Colon (tissue), 2 donors: Measurements from ENCODE around the gene CDH4.

Source experiments
- FAIRE-seq: peaks from 2 replicates; lab custom pipeline; 2012; peaks lifted over from hg19 to GRCh38; lab: Jason Lieb, UNC
- donor health status: control.
- donor health status: control.

The CDH4 gene

DNA sequence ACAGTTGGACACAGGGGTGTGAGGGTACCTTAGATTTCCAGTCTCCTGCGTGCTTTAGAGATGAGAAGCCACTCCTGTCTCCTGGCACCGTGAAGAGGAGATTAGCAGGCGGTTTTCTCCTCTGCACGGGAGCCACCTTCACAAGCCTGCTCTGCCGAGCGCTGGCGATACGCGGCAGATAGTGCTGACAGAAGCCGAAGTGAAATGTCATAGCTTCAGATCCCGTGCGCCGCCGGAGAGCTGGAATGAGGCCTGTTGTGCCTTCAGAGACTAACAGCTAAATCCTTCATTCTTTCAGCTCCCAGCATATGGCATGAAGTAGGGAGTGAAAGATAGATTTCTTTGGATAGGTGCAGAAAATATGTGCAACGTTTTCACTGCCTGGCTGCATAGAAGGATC, 442.6 kb downstream of the CDH4 start:
- no peak for FAIRE-seq

GRCh38 chr20:61695741-61696140, 443.7 kb downstream of the CDH4 start:
- FAIRE-seq, result no peak

DNA sequence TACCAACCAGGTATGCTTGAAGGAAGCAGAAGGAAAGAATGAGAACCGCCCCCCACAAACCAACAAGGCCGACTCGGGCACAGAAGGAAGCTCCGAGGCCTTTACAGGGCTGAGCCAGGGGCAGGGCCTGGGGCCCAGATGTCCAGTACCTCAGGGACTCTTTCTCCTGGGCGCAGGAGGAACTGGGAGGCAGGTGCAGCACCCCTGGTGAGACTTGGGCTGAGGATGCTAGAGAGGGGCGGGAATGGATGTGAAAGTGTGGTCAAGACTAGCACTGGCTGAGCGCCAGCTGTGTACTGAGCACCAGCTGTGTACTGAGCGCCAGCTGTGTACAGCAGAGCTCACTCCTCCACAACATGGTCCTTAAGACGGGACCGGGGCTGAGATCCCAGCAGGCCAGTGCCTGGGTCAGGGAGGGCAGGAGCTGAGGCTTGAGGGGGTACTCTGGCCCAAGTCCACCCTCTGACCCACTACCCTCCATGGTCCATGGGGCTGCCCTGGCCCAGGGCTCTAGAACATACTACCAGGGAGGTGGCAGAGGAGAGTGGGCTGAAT, 444.2 kb downstream of the CDH4 start:
- no peak for FAIRE-seq

DNA sequence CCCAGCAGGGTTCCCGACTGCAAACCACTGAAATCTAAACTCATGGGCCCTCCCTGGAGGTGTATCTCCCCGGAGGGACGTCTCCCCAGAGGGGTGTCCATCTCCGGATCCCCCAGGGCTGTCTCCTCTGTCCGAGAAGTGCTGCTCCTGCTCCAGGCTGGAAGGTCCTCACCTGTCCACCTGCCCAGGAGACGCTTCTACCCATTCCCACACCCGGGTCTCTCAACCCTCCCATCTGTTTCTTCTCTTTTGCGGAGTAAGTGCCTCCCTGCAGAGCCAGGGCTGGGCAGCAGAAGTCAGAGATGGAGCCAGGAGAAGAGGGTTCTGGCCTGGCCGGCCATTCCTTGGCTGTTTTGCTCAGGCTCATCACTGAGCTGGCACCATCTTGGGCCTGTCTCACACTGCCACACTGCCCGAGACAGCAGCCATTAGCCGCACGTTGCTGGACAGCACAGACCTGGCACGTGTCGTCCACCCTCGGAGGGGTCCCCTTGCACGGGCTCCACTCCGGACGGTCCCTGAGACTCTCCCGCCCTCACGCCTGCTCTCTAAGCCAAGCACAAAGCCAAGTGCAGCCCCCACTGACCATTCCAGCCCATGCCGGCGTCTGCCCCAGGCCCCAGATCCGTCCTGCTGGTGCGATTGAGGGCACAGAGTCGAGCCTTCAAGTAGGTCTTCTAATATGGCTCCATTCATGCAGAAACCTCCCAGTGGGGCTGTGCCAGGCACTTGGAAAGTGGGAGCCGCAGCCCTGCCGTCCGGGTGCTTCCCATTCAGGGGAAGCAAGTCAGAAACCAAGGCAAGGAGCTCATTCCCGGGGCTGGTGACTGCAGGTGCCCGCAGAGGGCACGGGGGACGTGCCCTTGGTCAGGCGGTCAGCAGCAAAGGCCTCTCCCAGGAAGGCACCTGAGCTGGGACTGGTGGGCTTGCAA, 445.9 kb downstream of the CDH4 start:
- no peak for FAIRE-seq

GRCh38 chr20:61698598-61699494, 446.8 kb downstream of the CDH4 start:
- no peak for FAIRE-seq

DNA sequence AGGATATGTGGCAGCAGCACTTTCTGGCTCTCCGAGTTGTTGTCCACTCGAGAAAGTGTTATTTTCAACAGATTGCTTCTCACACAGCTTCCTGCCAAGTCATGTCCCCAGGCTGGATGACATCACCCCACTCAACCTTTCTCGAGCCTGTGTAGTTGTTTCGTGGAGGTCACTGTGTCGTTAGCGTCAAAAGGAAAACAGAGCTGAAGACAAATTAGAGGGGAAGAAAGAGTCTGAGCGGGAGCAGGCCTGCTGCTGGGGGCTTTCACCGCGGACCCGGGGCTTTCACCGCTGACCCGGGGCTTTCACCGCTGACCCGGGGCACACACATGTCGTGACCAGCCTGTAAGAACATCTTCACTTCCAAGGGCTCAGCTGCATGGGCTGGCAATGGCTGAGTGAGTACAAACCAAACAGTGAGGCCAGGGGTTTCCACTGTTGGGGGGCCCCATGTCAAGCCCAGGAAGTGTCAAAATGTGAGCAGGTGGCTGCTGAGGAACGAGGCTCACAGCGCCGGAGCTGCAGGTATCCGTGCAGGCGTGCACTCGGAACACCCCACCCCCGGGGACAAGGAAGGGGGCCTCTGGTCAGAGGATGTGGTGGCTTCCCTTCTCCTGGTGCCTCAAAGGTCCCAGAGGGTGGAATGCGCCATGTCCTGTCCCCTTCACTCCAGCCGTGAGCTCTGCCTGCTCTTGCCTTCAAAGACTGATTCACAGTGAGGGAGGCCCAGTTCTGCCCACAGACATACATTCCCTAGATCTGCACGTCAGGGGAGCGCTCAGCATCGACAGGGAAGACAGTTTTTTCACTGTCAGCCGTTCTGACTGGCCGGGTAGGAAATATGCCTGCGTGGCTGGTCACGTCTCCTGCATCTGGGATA, 447.7 kb downstream of the CDH4 start:
- no peak for FAIRE-seq

DNA sequence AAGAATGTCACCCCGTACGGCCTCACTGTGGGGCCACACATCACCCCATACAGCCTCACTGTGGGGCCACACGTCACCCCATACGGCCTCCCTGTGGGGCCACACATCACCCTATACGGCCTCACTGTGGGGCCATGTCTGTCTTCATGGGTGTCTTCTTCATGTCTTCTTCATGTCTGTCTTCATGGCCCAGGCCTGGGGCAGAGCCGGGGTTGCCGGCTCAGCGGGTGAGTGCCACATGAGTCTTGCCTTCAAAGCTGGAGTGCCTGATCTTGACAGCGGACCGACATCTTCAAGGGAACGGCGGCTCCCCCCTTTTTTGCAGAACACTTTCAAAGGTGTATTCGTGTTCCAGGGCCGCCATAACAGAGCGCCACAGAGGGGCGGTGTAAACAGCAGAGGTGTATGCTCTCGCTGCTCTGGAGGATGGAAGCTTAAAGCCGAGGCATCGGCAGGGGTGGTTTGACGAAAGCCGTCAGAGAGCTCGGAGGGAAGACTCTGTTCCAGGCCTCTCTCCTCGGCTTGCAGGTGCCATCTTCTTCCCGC, 448.6 kb downstream of the CDH4 start:
- FAIRE-seq, result no peak

GRCh38 chr20:61701401-61701800, 449.3 kb downstream of the CDH4 start:
- no peak for FAIRE-seq

DNA sequence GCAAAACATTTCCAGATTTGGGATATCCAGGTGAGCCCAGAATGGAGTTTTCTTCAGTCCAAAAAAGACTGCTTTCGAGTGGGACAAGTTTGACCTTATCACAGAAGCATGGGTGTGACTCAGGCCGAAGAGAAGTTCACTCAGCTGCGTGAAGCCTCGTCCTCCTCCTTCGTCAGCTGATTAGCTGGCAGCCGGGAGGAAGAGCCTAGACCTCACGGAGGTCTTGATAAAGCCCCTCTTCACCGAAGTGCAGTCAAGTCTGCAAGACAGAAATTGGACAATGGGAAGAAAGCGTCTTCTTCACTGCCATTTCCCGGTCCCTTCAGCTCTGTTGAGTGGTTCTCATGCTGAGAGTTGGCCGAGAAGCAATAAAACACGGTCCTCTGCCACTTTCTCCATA, 449.7 kb downstream of the CDH4 start:
- FAIRE-seq, result no peak

DNA sequence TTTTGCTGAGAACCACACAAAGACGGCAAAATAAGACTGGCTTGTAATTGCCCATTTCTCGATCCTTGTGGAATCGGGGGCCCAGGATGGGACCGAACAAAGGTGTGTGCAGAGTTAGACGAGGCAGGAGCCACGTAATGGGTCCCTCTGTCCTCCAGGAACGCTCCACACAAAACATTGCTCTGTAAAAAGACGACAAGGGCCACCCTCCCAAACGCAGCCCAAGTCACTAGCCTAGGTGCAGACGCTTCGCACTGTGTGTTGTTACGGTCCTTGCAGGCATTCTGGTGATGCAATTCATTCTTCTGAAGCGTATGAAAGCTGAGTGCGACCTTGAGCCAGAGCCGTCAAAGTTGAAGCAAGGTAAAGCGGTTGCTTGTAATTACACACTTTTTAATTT, 450.2 kb downstream of the CDH4 start:
- FAIRE-seq, result no peak

DNA sequence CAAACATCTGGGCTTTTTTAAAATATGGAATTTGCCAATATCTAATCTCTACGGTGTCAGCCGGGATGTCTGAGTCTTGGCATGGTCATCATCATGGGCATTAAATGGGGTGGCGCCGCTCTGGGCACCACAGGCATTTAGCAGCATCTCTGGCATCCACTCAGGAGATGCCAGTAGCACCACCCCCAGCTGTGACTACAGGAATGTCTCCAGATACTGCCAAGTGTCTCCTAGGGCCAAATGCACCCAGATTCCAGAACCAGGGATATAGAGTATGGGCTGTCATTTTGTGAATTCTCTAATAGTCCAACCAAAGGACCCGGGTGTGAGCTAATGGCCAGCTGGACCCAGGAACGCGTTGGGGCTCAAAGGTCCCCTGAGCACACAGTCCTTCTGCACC, 452.6 kb downstream of the CDH4 start:
- FAIRE-seq, result no peak

GRCh38 chr20:61705386-61706258, 453.6 kb downstream of the CDH4 start:
- FAIRE-seq, result no peak

DNA sequence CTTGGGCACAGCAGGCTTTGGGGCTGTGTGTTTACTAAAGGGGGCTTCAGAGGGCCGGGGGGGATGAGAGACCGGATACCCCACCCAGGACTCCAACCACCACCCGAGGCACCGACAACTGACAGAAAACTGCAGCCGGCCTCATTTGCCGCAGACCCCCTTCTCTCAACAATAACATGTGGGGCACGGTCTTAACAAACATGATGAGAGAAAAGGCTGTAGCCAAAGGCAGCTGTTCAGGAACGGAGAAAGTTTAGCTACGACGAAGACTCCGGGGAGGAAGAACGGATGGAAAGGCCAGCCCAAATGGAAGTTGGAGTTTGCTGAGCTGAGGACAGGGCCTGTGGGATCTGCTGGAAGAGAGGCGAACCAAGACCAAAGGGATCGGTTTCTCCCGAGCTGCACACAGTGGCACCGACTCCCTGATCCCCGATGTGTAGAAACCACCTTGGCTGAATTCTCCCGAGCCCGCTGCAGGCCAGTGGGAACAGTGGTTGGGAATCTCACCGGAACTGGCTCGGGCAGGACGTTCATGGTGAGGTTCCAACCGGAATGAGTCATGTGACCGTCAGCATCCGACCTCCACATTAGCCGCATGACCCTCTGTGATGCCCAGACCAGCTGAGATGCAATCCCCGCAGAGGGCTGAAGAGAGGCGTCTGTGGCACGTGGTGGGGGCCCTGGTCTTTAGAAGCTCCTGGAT, 454.3 kb downstream of the CDH4 start:
- no peak for FAIRE-seq

GRCh38 chr20:61708891-61709290, 456.8 kb downstream of the CDH4 start:
- no peak for FAIRE-seq

DNA sequence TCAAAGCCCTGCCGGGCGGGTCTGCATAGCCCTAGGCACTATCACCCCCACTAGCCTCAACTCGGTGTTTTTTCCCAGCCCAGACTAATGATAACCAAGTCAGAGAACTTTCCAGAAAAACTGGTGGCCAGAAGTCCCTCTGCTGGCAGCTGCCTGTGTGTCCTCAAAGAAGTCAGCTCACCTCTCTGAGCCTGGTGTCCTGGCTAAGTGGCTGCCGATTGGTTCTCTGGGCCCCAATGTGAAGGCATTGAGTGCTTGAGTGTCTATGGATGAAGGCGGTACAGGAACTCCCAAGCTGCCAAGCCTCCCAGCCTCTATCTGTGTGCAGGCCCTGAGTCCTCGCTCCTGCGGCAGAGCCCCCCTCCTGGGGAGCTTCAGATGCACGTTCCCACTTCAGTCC, 458.0 kb downstream of the CDH4 start:
- FAIRE-seq, result no peak

GRCh38 chr20:61712688-61713087, 460.6 kb downstream of the CDH4 start:
- no peak for FAIRE-seq

GRCh38 chr20:61718361-61719005, 466.4 kb downstream of the CDH4 start:
- FAIRE-seq, result no peak

DNA sequence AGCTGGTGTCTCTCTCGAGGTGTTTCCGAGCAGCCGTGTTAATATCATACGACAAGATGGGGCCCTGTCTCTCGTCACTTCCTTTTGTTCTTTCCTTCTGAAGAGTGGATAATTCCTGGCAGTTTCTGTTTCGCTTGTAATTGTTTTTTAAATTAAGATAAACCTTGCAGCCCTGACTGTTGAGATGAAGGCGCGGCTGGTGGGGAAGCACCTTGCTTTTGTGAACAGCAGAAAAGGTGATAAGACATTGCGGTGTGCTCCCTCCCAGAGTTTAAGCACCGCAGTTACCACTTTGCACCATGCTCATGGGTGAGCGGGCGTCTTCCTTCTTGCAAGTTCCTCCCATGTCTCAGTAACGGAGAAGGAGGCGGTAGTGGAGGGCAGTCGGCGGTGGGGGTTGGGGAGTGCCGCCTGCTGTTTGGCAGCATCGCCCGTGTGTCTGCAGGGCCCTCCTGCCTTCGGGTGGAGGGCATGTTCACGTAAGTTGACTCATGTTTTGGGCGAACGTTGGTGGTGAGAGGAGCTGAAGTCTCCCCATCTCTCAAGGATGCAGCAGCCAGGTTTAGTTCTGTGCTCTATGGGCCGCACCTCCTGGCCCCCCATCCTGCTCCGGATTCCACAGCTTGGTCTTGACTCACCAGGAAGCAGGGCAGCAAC, 467.8 kb downstream of the CDH4 start:
- no peak for FAIRE-seq

GRCh38 chr20:61720348-61720696, 468.3 kb downstream of the CDH4 start:
- FAIRE-seq, result no peak
